SK-N-SH treated with all-trans-retinoic acid at 6 μM for 48 hours (cell line): Measurements from ENCODE around the gene CTCFL.

Experiments used
- ARNTL ChIP-seq: fragments of 450-650 bp; formaldehyde crosslinking; IDR thresholded peaks from 2 replicates; pipeline ENCODE4 v1.5.0; 2020; ENCODE audit warnings: low read depth, mild to moderate bottlenecking, moderate library complexity, borderline replicate concordance
- ESRRG ChIP-seq: fragments of 250-450 bp; sonication (Bioruptor Pico); IDR thresholded peaks from 2 replicates; pipeline ENCODE4 v1.6.1; 2021; ENCODE audit warnings: mild to moderate bottlenecking
- GLIS3 ChIP-seq: fragments of 250-450 bp; sonication (Bioruptor Pico); IDR thresholded peaks from 2 replicates; pipeline ENCODE4 v1.5.0; 2020; ENCODE audit warnings: mild to moderate bottlenecking, moderate library complexity
- POU6F1 ChIP-seq: fragments of 250-450 bp; sonication (Bioruptor Pico); IDR thresholded peaks from 2 replicates; pipeline ENCODE4 v1.8.0; 2021; ENCODE audit warnings: low read depth, mild to moderate bottlenecking, moderate library complexity, borderline replicate concordance
- PPARA ChIP-seq: fragments of 250-450 bp; sonication (Bioruptor Pico); IDR thresholded peaks from 2 replicates; pipeline ENCODE4 v1.5.0; 2020; ENCODE audit warnings: mild to moderate bottlenecking, borderline replicate concordance
- RARB ChIP-seq: fragments of 250-450 bp; sonication (Bioruptor Pico); IDR thresholded peaks from 2 replicates; pipeline ENCODE4 v1.8.0; 2021; ENCODE audit warnings: mild to moderate bottlenecking, moderate library complexity
- TOX ChIP-seq: fragments of 250-450 bp; sonication (Bioruptor Pico); IDR thresholded peaks from 2 replicates; pipeline ENCODE4 v1.8.0; 2021; ENCODE audit warnings: mild to moderate bottlenecking, moderate library complexity, borderline replicate concordance
- ZC3H10 ChIP-seq: fragments of 250-450 bp; sonication (Bioruptor Pico); IDR thresholded peaks from 2 replicates; pipeline ENCODE4 v1.5.1; 2021; ENCODE audit warnings: mild to moderate bottlenecking, moderate library complexity
- ZFP3 ChIP-seq: fragments of 250-450 bp; sonication (Bioruptor Pico); IDR thresholded peaks from 2 replicates; pipeline ENCODE4 v1.5.0; 2020; ENCODE audit warnings: mild to moderate bottlenecking, moderate library complexity
- ZFP30 ChIP-seq: fragments of 450-650 bp; formaldehyde crosslinking; IDR thresholded peaks from 2 replicates; pipeline ENCODE4 v1.5.0; 2022; ENCODE audit warnings: mild to moderate bottlenecking, moderate library complexity
- ZNF565 ChIP-seq: fragments of 450-650 bp; formaldehyde crosslinking; conservative IDR thresholded peaks from 2 replicates; pipeline ENCODE4 v1.5.0; 2020; ENCODE audit warnings: low read depth, mild to moderate bottlenecking, moderate library complexity
- TF ChIP-seq, protein P1 (sequence below): fragments of 250-450 bp; sonication (Bioruptor Pico); IDR thresholded peaks from 2 replicates; pipeline ENCODE4 v1.5.1; 2020; ENCODE audit warnings: low read depth, mild to moderate bottlenecking, moderate library complexity
- TF ChIP-seq, protein P2 (sequence below): fragments of 250-450 bp; sonication (Bioruptor Pico); IDR thresholded peaks from 2 replicates; pipeline ENCODE4 v1.5.0; 2020; ENCODE audit warnings: mild to moderate bottlenecking, moderate library complexity
- TF ChIP-seq, protein P3 (sequence below): fragments of 250-450 bp; sonication (Bioruptor Pico); IDR thresholded peaks from 2 replicates; pipeline ENCODE4 v1.8.0; 2020; ENCODE audit warnings: mild to moderate bottlenecking, moderate library complexity, borderline replicate concordance

DNA sequence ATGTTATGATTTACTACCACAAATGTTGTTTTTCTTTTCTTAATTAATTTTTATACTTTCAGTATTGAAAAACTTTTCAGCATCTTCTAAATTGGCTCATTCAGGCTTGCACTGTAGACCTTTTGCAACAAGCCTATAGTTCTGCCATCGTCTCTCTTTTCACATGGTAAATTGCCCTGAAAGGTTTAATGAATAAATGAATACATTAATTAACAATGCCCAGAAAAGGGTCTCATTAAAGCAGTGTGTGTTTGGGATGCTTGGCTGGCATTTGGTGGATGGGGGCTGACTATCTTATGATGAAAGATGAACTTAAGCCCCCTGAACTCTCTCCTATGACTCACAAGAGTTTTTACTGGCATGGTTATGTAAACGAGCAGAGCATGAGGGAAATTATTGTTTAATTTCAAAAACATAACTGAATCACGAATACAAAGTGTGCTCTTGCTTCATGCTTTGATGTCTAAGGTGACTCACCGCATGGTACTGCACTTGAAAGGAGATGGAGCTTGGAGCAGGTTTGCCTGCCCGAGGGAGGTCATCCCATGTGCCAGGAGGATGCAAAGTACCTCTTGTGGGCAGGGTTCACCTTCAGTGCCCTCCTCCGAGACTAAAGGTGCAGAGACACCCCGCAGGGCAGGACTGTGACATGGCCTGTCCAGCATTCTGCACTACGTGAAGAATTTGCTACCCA lies 22.2 kb upstream of the CTCFL start:
- TF ChIP-seq TOX (CRISPR knock-in tag) (no peak), ZC3H10 (CRISPR knock-in tag) (no peak), ZNF565 (no peak), ZFP3 (CRISPR knock-in tag) (no peak), ZFP30 (no peak), POU6F1 (CRISPR knock-in tag) (no peak), RARB (CRISPR knock-in tag) (no peak), ESRRG (CRISPR knock-in tag) (no peak), GLIS3 (no peak), ARNTL (no peak), PPARA (CRISPR knock-in tag) (no peak)
- TF ChIP-seq, protein P1, sequence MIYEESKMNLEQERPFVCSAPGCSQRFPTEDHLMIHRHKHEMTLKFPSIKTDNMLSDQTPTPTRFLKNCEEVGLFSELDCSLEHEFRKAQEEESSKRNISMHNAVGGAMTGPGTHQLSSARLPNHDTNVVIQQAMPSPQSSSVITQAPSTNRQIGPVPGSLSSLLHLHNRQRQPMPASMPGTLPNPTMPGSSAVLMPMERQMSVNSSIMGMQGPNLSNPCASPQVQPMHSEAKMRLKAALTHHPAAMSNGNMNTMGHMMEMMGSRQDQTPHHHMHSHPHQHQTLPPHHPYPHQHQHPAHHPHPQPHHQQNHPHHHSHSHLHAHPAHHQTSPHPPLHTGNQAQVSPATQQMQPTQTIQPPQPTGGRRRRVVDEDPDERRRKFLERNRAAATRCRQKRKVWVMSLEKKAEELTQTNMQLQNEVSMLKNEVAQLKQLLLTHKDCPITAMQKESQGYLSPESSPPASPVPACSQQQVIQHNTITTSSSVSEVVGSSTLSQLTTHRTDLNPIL = no peak
- TF ChIP-seq, protein P2, sequence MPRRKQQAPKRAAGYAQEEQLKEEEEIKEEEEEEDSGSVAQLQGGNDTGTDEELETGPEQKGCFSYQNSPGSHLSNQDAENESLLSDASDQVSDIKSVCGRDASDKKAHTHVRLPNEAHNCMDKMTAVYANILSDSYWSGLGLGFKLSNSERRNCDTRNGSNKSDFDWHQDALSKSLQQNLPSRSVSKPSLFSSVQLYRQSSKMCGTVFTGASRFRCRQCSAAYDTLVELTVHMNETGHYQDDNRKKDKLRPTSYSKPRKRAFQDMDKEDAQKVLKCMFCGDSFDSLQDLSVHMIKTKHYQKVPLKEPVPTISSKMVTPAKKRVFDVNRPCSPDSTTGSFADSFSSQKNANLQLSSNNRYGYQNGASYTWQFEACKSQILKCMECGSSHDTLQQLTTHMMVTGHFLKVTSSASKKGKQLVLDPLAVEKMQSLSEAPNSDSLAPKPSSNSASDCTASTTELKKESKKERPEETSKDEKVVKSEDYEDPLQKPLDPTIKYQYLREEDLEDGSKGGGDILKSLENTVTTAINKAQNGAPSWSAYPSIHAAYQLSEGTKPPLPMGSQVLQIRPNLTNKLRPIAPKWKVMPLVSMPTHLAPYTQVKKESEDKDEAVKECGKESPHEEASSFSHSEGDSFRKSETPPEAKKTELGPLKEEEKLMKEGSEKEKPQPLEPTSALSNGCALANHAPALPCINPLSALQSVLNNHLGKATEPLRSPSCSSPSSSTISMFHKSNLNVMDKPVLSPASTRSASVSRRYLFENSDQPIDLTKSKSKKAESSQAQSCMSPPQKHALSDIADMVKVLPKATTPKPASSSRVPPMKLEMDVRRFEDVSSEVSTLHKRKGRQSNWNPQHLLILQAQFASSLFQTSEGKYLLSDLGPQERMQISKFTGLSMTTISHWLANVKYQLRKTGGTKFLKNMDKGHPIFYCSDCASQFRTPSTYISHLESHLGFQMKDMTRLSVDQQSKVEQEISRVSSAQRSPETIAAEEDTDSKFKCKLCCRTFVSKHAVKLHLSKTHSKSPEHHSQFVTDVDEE (CRISPR knock-in tag) = no peak
- TF ChIP-seq, protein P3, sequence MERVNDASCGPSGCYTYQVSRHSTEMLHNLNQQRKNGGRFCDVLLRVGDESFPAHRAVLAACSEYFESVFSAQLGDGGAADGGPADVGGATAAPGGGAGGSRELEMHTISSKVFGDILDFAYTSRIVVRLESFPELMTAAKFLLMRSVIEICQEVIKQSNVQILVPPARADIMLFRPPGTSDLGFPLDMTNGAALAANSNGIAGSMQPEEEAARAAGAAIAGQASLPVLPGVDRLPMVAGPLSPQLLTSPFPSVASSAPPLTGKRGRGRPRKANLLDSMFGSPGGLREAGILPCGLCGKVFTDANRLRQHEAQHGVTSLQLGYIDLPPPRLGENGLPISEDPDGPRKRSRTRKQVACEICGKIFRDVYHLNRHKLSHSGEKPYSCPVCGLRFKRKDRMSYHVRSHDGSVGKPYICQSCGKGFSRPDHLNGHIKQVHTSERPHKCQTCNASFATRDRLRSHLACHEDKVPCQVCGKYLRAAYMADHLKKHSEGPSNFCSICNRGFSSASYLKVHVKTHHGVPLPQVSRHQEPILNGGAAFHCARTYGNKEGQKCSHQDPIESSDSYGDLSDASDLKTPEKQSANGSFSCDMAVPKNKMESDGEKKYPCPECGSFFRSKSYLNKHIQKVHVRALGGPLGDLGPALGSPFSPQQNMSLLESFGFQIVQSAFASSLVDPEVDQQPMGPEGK = no peak
